RPMI7951 (cell line): Measurements from ENCODE around the gene PHOSPHO2. TPM values are rescaled to one million over a fixed set of nuclear protein-coding genes. Genes with fewer than 3 reads are reported as not detected.
A peak's percentile ranks its signal among the peaks of the same experiment; 100 is the strongest.

Experiments used
- DNase-seq: peaks from one replicate; pipeline ENCODE4 v3.0.0-alpha.2; 2012; ENCODE audit warnings: low read depth
- total RNA-seq: library from RNA; depleted of rRNA; stranded (reverse); fragments of >200 nt; shearing (Covaris generic); gene quantifications from 2 replicates; pipeline ENCODE4 v1.2.3, GENCODE V29; 2014; rRNA removed

PHOSPHO2 gene, protein sequence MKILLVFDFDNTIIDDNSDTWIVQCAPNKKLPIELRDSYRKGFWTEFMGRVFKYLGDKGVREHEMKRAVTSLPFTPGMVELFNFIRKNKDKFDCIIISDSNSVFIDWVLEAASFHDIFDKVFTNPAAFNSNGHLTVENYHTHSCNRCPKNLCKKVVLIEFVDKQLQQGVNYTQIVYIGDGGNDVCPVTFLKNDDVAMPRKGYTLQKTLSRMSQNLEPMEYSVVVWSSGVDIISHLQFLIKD
- total RNA-seq, result 2.5 and 6.5 TPM in 2 replicates

DNA sequence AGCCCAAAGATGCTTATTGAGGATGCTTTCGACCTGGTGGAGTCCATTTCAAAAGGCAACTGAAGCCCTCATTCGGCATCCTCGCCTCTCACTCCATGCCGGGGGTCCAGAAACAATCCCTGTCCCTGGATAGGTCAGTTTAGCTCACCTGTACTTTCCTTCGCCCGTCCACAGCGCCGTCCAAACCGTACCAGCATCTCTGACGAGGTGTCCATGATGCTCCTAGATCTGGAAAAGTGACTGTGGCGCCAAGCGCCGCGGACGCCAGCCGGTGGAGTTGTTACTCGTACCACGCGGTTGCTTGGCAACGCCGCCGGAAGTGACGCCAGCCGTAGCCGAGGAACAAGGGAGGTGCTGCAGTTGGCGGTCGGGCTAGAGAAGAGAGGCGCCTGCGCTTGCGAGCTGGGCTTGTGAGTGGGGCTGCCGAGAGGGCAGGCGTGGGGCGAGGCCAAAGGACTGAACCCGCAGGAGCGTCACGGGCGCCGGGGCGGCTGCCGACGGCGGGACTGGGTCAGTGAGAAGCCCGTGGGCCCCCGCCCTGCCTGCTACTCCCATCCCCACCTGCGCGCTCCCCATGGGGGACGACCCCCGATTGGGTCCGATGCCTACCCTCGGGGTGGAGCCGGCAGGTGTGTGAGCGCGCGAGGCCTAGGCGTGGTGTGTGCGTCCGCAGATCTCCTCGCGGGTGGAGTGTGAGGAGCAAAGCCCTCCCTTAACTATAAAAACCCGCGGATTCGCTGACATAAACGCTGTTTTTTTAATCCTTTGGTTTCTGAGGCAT lies at the start of gene PHOSPHO2, which contains the start of gene CFAP210:
PHOSPHO2 (plus strand) TSS at position 357 of the 781 bp plus-strand sequence. CDS start 6,503 bp downstream, outside the sequence.
CFAP210 (minus strand) TSS at position 293 of the 781 bp plus-strand sequence; CDS start at position 215, 78 bp downstream.
- DNase-seq, result peak; percentile 97

DNA sequence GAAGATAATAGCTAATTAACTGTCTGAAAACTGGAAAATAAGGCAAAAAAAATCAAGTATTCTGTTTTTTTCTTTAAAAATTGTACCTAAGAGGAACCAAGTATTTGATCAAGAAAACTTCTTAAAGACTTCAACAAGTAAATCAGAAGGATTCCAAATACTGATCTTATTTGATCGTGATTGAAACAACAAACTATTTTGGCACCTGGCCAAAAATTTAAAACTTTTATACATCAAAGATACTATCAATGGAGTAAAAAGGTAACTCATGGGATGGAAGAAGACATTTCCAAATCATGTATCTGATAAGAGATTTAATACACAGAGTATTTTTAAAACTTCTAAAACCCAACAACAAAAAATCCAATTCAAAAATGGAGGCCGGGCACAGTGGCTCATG lies 46.8 kb upstream of the PHOSPHO2 start:
- no peak for DNase-seq

DNA sequence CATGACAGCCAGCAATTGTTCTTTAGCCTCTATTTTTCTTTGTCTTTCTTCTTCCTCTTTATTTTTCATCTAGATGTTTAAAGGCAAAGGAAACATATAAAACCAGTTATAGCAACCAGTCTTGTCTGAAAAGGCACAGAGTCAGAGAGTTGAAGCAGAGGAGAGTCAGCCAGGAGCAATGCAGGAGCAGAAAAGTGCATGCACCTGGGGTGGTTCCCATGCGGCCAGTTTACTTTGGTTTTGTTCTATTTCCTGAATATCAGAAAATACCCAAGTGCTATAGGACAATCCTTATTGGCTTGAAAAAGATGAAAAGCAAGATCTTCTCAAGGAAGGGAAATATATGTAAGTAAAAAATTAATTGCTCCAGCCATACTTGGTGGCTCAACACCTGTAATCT lies 45.0 kb upstream of the PHOSPHO2 start:
- no peak for DNase-seq

DNA sequence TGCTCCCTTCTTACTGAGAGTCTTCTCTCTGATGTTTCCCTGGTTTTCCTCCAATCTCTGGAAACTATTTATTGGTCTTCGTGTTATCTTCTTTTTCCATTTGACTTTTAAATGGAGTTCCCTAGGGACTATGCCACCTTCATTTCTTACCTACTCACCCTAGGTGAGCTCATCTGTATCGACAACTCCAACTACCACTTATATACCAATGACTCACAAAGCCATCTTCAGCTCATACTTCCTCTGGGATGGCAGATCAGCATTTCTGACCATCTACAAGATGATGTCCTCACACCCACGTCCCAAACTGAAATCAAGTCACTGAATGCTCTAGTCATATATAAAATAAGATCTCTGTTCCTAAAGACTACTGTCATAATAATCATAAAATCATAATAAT lies 40.6 kb upstream of the PHOSPHO2 start:
- no peak for DNase-seq

DNA sequence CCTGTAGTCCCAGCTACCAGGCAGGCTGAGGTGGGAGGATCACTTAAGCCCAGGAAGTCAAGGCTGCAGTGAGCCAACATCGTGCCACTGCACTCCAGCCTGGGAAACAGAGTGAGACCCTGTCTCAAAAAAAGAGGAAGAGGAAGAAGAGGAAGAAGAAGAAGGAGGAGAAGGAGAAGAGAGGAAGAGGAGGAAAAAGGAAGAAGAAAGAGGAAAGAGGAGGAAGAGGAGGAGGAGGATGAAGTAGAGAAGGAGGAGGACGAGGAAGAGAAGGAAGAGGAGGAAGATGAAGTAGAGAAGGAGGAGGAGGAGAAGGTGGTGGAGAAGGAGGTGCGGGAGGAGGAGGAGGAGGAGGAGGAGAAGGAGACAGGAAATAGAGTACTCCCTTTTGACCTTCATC lies 38.1 kb upstream of the PHOSPHO2 start:
- no peak for DNase-seq

DNA sequence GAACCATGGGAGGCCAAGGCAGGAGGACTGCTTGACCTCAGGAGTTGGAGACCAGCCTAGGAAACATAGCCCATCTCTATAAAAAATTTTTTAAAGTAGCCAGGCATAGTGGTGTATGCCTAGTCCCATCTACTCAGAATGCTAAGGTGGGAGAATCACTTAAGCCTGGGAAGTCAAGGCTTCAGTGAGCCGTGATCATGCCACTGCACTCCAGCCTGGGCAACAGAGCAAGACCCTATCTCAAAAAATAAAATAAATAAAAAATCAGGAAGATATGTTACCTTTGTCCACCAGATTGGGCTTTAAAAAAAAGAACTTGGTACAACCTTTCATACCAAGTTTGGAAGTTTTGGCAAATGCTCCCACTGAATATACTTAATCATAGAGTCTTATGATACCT lies 35.4 kb upstream of the PHOSPHO2 start:
- no peak for DNase-seq

DNA sequence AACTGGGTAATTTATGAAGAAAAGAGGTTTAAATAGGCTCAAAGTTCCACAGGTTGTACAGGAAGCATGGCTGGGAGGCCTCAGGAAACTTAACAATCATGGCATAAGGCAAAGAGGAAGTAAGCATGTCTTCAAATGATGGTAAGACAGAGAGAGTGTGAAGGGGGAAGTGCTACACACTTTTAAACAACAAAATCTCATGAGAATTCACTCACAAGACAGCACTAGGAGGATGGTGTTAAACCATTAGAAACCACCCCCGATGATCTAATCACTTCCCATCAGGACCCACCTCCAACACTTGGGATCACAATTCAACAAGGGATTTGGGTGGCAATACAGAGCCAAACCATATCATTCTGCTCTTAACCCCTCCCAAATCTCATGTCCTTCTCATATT lies 34.9 kb upstream of the PHOSPHO2 start:
- DNase-seq, result no peak

DNA sequence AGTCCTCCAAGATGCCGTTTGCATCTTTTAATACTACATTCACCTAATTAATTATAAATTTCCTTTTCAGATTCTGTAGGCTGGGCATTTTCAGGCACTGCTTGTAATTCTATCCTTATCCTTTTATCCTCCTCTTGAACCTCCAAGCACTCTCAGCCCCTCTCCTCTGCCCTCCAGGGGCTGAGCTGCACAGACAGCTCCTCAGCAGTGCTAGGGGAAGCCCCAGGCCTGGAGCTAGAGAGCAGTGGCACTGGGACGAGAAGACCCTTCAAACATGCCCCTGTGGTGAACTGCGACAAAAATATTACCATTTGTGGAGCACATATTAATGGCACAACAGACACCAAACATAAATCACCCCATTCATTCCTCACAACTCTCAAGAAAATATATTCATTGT lies 33.0 kb upstream of the PHOSPHO2 start:
- no peak for DNase-seq

DNA sequence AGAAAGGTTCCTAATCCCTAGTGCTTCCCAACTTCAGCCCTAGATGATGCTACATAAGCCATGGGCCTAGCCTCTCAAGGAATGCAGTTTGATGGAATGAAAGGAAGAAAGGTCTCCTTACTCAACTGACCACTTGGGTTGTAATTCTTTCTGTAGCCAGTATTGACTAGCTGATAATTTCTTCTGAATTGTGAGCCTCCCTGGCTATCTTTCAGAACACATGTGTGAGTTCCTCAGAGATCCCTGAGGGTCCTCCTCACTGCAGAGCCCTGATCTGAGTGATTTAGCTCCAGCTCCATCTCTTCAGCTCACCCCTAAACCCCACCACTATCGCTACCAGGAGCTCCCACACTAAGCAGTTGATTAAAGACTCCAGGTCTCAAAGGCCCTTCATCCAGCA lies 31.5 kb upstream of the PHOSPHO2 start:
- DNase-seq, result no peak

DNA sequence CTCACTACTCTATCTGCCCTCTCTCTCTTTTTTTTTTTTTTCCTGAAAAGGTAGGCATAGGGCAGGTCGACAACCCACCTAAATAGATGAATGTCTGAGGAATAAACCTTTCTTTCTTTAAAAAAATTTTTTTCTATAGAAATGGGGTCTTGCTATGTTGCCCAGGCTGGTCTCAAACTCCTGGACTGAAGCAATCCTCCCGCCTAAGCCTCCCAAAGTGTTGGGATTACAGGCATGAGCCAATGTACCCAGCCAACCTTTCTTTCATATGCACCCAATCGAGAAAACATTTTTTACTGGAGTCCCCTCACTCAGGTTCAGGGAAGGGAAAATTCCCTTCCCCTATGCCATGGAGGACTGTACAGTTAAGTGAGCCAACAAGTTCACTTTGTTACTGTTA lies 31.0 kb upstream of the PHOSPHO2 start:
- no peak for DNase-seq

DNA sequence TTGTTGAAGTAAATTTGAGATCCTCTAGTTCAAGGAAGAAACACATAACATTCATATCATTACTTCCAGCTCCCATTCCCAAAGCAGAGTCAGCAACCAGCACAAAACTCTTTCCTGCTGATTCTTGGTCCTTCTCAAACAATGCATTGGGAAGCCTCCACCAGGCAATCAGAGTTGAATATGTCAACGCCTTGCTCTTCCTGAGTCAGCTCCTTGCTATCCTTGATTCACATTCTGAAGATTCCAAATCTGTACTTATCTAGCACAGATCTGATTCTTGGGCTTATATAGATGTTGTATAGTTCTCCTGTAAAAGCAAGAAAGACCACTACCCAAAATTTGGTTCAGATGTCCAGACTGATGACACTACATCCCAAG lies 29.7 kb upstream of the PHOSPHO2 start:
- DNase-seq, result no peak

DNA sequence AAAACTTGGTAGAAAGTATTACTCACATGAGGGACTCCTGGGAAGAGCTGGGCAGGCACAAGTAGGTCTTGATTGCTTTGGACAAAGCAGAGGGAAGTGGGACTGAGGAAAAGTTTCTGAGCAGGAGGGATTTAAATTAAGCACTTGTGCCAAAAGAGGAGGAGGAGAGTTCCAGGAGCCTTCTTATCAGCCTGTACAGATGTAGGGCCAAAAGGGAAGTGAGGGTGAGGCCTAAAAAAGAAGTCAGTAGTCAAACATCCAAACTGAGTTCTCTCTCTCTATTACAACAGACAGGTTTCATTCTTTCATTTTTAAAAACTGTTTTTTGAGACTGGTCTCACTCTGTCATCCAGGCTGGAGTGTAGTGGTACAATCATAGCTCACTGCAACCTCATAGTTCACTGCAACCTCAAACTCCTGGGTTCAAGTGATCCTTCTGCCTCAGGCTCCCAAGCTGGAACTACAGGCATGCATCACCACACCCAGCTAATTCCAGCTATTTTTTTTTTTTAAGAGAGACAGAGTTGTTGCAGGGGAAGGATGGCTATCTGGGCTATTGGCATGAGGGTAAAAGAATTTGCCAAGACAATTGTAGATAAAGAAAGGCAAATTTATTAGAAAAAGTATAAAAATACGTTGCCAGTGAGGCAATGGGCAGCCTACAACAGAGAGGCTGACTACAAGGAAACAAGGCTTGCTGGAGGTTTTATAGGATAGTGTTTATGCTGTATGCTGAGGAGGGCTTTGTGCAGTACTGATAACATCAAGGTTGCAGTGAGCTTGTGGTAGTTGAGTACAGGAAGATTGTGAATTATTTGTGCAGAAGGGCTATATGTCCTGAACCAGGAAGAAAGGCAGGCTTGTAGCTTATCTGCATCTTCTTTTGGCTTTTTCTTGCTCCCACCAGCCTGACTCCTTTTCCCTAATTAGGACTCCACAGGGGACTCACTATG lies 29.0 kb upstream of the PHOSPHO2 start:
- no peak for DNase-seq

DNA sequence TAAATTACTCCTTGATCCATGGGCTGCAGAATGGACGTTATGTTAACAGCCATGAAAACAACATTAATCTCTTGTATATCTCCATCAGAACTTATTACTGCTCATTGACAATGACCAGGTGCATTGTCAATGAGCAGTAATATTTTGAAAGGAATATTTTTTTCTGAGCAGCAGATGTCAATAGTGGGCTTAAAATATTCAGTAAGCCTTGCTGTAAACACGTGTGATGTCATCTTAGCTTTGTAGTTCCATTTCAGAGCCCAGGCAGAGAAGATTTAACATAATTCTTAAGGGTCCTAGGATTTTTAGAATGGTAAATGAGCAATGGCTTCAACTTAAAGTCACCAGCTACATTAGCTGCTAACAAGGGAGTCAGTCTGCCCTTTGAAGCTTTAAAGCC lies 26.7 kb upstream of the PHOSPHO2 start:
- DNase-seq, result no peak

DNA sequence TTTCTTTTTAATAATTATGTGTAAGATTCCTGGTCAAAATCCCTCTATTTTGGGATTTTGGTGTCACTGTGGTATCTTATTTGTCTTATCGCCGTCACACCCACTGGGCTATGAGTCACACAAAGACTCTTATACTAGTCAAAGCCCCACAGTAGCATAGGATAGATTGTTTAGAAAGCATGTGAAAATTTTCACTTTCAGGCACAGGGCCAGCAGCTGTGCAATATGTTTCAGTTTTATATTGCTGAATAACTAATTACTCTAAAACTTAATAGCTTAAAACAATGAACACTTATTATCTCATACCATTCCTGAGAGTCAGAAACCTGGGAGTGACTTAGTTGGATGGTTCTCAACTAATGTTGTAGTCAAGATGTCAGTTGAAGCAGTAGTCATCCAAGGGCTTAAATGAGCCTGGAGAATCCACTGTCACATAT lies 24.0 kb upstream of the PHOSPHO2 start:
- peak; percentile 26 for DNase-seq

DNA sequence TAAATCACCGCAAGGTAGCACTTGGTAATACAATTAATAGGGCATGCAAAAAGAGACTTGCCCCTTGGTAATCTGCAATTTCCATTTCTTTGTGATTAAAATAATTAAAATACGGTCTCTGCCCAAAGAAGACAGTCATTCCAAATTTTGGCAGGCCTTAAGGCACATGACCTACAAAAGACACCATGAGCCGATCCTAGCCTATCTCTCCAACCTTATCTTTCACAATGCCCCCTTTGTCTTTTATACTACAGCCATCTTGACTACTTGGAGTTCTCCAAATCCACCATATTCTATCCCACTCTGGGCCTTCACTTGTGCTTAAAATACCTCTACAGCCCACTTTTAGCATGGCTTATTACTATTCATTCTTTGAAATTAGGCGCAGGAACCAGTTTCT lies 23.3 kb upstream of the PHOSPHO2 start:
- DNase-seq, result no peak

DNA sequence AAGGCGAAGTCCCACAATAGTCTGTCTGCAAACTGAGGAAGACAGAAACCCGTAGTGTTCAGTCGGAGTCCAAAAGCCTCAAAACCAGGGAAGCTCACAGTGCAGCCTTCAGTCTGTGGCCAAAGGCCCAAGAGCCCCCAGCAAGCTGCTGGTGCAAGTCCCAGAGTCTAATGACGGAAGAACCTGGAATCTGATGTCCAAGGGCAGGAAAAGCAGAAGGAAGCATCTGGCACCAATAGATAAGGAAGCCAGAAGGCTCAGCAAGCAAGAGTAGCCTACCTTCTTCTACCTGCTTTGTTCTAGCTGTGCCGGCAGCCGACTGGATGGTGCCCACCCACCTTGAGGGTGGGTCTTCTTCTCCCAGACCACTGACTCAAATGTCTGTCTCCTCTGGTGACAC lies 21.9 kb upstream of the PHOSPHO2 start:
- no peak for DNase-seq

DNA sequence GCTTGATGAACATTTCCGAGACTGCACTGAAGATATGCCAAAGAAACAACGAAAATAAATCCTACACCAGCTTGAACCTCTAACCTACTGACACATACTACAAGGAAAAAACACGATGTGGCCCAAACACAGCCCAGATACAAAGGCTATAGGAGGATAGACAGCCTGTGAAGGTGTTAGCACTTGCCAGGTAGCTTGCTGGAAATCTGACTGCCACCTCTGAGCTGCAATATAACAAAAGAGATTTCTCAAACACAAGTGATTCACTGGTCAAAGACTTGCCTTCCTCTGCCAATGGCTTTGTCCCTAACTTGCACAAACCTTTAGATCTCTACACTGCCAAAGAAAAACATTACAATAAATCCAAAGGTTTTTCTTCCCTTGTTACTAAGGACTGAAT lies 21.2 kb upstream of the PHOSPHO2 start:
- DNase-seq, result no peak

DNA sequence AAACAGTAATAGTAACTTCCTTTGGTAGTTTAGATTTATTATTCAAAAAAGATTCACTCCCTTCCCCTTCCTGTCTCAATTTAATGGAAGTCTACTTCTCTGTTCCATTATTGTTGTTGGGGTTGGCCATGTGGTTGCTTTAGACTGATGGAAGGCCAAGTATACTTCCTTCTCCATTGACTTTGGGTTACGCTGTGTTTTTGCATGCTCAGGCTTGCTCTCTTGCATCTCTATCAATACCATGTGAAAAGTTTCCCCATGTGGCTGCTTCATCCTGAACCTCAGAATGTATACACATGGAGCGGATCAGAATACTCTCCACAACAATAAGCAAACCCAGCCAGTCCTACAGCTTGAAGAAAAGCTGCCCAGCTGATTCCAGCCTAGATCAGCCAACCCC lies 20.3 kb upstream of the PHOSPHO2 start:
- DNase-seq, result no peak

DNA sequence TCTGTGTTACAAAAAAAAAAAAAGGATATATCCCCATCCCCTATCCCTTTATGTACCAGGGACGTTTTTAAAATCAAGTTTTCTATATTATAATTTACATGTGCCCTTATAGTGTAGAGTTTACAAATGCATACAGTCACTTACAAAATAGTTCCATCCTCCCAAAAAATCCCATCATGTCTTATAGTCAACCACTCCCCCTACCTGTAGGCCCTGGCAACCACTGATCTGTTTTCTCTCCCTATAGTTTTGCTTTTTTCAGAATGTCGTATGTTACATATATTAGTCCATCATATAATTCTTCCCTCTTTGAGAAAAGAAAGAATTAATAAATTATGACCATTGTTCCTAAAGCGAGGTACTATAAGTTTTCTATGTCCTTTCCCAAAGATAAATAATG lies 17.9 kb upstream of the PHOSPHO2 start:
- no peak for DNase-seq

DNA sequence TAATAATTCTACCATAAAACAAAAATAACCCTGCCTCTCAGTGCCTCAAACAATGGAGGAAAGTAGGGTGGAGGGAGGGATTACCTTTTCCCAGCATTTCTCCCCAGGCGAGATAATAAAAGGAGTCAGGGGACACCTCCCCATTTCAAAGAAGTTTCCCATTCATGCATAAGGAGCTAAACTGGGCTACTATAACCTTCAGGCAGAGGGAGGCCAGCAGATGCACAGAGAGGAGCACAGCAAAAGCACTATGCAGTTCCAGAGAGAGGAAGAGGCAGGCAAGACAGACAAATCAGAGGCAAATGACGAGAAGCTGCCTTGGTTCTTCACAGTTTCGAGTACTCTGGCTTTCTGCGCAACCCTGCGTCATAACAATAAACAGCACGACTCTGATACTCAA lies 17.4 kb upstream of the PHOSPHO2 start:
- no peak for DNase-seq

DNA sequence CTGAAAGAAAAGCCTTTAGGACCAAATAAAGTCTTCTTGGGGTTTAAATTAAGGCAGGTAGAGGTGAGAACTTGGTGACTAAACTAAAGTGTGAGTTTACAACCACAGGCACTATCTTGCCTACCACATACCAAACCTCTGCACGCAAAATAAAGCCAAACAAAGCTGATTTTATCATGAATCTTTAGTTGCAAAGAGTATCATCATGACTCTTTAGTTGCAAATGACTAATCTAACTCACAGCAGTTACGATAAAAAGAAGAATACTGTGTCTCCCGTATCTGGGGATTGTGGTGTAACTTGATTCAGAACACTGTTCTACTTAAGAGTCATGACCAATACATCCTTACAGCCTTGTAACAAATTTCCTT lies 11.2 kb upstream of the PHOSPHO2 start:
- DNase-seq, result no peak

DNA sequence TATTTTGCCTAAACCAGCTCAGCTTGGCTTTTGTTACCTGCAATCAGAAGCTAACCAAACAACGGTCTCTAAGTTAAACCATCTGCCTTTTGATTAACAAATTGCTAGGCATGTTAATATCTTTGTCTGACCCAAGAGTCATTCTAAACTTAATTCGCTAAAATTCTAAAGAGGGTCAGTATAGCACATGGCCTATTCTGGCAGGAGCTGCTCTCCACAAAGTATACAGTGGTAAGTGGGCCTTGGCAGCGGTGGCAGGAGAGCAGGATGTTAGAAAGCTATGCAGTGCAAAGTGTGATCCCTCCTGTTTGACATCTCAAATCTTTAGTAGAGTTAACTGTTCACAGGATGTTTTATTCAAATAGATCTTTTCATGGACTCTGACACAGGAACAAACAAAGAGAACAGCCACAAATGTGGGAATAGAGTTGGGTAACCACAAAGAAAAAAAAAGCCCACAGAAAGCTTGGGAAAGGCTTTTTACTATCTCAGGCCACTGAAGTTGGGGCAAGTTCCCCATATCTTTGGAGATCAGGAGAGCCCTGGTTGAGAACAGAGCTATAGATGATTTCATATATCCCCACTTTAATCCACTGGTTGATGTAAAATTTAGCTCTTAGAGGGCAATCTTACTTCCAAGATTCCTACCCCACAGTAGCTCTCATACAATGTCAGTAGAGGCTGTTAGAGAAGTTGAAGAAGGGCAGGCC lies 10.7 kb upstream of the PHOSPHO2 start:
- DNase-seq, result no peak
